ENCODE measurements around the gene EFNB3.

DNA sequence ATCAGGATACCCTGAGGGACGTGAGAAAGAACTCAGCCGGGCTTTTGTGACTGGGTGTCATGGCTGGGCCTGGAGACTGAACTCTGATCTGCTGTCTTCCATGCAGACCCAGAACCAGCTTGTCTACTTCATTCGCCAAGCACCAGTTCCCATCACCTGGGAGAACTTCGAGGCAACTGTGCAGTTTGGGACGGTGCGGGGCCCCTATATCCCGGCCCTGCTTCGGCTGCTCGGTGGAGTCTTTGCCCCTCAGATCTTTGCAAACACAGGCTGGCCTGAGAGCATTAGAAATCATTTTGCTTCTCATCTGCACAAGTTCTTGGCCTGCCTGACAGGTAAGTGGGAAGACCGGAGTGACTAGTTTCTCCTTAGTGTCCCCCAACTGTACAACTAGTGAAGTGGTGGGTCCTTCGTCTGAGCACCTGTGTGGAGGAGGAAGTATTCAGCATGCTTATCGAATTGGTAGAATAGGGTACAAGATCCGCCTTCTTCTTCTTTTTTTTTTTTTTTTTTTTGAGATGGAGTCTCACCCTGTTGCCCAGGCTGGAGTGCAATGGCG is 28.1 kb downstream of the EFNB3 start:
- TF ChIP-seq EZH2 (IDR thresholded peaks at IDR 0.05) = no peak
- no peak for TF ChIP-seq FOXP2 (optimal IDR thresholded peaks at IDR 0.05; ENCODE audit: control extremely low read depth, extremely low read length, insufficient read depth)
- no peak for TF ChIP-seq POLR2AphosphoS5 (IDR thresholded peaks at IDR 0.05; ENCODE audit: borderline replicate concordance, low read depth, low read length)

Data from SK-N-MC (cell line).